HepG2 (cell line): Measurements from ENCODE around the gene TOR2A. TPM values are rescaled to one million over a fixed set of nuclear protein-coding genes. Genes with fewer than 3 reads are reported as not detected.

Source experiments
- DRAP1 ChIP-seq: IDR thresholded peaks from 2 replicates; pipeline ENCODE4 v1.6.1; 2016; ENCODE audit warnings: missing genetic modification reagents, missing compliant biosample characterization
- GTF2F1 ChIP-seq: fragments of 150-350 bp; IDR thresholded peaks from 2 replicates; pipeline ENCODE4 v1.6.1; 2014; ENCODE audit warnings: low read length
- KMT2B ChIP-seq: IDR thresholded peaks from 2 replicates; pipeline ENCODE4 v1.6.1; 2016; ENCODE audit warnings: missing genetic modification reagents, missing compliant biosample characterization
- MTA1 ChIP-seq: sonication (generic); formaldehyde crosslinking; IDR thresholded peaks from 2 replicates; pipeline ENCODE4 v1.4.0; 2020; ENCODE audit warnings: missing genetic modification reagents, mild to moderate bottlenecking, borderline replicate concordance
- MTF1 ChIP-seq: sonication (generic); formaldehyde crosslinking; IDR thresholded peaks from 2 replicates; pipeline ENCODE4 v1.5.0; 2020; ENCODE audit warnings: missing genetic modification reagents
- MYPOP ChIP-seq: sonication (generic); formaldehyde crosslinking; IDR thresholded peaks from 2 replicates; pipeline ENCODE4 v1.8.1; 2023; ENCODE audit warnings: mild to moderate bottlenecking, moderate library complexity, missing genetic modification reagents
- PITX1 ChIP-seq: sonication (generic); formaldehyde crosslinking; IDR thresholded peaks from 2 replicates; pipeline ENCODE4 v1.5.1; 2020; ENCODE audit warnings: mild to moderate bottlenecking, missing genetic modification reagents
- STAT6 ChIP-seq: sonication (generic); formaldehyde crosslinking; IDR thresholded peaks from 2 replicates; pipeline ENCODE4 v1.4.0; 2020; ENCODE audit warnings: missing genetic modification reagents, mild to moderate bottlenecking, borderline replicate concordance
- ZBTB43 ChIP-seq: sonication (generic); formaldehyde crosslinking; conservative IDR thresholded peaks from 2 replicates; pipeline ENCODE4 v1.4.0; 2020; ENCODE audit warnings: missing genetic modification reagents
- ZFP82 ChIP-seq: sonication (generic); formaldehyde crosslinking; IDR thresholded peaks from 2 replicates; pipeline ENCODE4 v1.5.1; 2020; ENCODE audit warnings: mild to moderate bottlenecking, missing genetic modification reagents, borderline replicate concordance
- ZNF225 ChIP-seq: sonication (generic); formaldehyde crosslinking; IDR thresholded peaks from 2 replicates; pipeline ENCODE4 v1.4.0; 2020; ENCODE audit warnings: mild to moderate bottlenecking, missing genetic modification reagents
- ZNF34 ChIP-seq: sonication (generic); formaldehyde crosslinking; IDR thresholded peaks from 2 replicates; pipeline ENCODE4 v1.4.0; 2020; ENCODE audit warnings: mild to moderate bottlenecking, missing genetic modification reagents, borderline replicate concordance
- ZSCAN31 ChIP-seq: sonication (generic); formaldehyde crosslinking; IDR thresholded peaks from 2 replicates; pipeline ENCODE4 v1.5.0; 2020; ENCODE audit warnings: low read depth, mild to moderate bottlenecking, missing genetic modification reagents
- polyA plus RNA-seq, 8 experiments: library from polyadenylated mRNA; depleted of rRNA in 3 of 8; stranded (reverse) in 7 of 8; unstranded in 1 of 8; fragments of >200 nt; fragmentation: Illumina TruSeq in 4 of 8; extraction: Trizol in 4 of 8; gene quantifications; 2 replicates each; pipeline versions ENCODE4 v1.2.1 to v1.2.3, GENCODE V29; 2011 to 2016; ENCODE audit warnings: low read depth in 4 of 8, missing spikeins in 1 of 8, mixed read lengths in 1 of 8; ENCODE audit not compliant: insufficient read depth in 1 of 8
- total RNA-seq, 5 experiments: library from RNA; depleted of rRNA; stranded (reverse); fragments of >200 nt; fragmentation: Illumina TruSeq; extraction: Trizol; gene quantifications; 2 replicates each; pipeline ENCODE4 v1.2.3, GENCODE V29; 2016; ENCODE audit warnings: low read depth in 1 of 5
- TF ChIP-seq, protein P1 (sequence below): sonication (generic); formaldehyde crosslinking; IDR thresholded peaks from 2 replicates; pipeline ENCODE4 v1.5.1; 2020; ENCODE audit warnings: mild to moderate bottlenecking, missing genetic modification reagents
- TF ChIP-seq, protein P2 (sequence below): sonication (generic); formaldehyde crosslinking; IDR thresholded peaks from 2 replicates; pipeline ENCODE4 v1.9.0; 2022; ENCODE audit warnings: missing genetic modification reagents, mild to moderate bottlenecking, borderline replicate concordance
- TF ChIP-seq, protein P3 (sequence below): sonication (generic); formaldehyde crosslinking; IDR thresholded peaks from 2 replicates; pipeline ENCODE4 v1.5.0; 2020; ENCODE audit warnings: missing genetic modification reagents

The TOR2A gene
- total and polyA plus RNA-seq, 2 of the 13 experiments (the other 11 are each of a cell fraction or from before 2014, with no cell fraction given) = 3.5 to 7.2 TPM

DNA sequence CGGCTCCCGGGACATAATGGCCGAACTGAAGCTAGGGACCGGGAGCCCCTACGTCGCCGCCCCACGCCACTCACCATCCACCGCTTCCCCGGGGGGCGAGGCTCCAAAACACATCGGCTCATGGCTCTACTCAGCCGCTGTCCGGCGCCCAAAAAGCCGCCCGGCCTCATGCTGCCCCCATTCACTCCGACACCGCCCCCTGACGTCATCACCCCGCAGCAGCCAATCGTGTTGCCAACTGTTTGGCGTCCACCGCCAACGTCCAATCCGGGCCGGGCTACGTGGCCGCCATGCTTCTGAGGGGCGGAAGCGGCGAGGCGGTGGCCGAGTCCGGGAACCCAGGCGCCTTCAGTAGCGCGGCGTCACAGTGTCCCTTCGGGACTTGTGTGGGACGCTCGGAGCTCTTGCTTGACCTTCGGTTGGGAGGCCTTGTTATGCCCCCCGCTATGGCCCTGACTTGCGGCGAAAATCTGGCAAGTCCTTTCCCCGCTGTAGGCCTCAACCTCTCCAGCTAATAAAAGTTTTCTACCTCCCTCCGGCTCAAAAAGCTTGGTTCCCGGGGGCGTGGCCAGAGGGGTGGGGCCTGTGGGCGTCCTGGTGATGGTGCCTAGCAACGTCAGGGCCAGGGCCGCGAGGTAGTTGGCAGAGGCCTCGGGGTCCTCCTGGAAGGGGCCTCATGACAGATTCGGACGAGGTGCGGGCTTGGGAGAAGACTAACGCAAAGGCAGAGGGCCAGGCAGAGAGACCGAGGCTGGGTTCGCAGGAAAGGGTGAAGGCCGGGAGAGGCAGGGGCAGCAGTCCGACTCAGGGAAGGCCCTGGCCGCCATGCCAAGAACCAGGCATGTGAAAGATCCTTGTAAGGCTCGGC is 19.4 kb downstream of the TOR2A start, which contains the start of the genes PTRH1 and TTC16 (continued):
- TF ChIP-seq STAT6 (CRISPR knock-in tag) (no peak), ZBTB43 (0 out of 2 replicates have a peak, but pooled peaks have one; percentile 46), MYPOP (peak; percentile 25; the same call in 1 of the 2 replicates), MTF1 (CRISPR knock-in tag) (no peak), ZNF34 (CRISPR knock-in tag) (no peak), ZFP82 (CRISPR knock-in tag) (peak; percentile 68; the same call in 1 of the 2 replicates), DRAP1 (CRISPR knock-in tag) (0 out of 2 replicates have a peak, but pooled peaks have one; percentile 15), GTF2F1 (no peak), PITX1 (CRISPR knock-in tag) (peak; percentile 31), MTA1 (CRISPR knock-in tag) (no peak), KMT2B (CRISPR knock-in tag) (peak; percentile 42; the same call in 1 of the 2 replicates), ZNF225 (CRISPR knock-in tag) (no peak), ZSCAN31 (0 out of 2 replicates have a peak, but pooled peaks have one; percentile 50)
- TF ChIP-seq, protein P1, sequence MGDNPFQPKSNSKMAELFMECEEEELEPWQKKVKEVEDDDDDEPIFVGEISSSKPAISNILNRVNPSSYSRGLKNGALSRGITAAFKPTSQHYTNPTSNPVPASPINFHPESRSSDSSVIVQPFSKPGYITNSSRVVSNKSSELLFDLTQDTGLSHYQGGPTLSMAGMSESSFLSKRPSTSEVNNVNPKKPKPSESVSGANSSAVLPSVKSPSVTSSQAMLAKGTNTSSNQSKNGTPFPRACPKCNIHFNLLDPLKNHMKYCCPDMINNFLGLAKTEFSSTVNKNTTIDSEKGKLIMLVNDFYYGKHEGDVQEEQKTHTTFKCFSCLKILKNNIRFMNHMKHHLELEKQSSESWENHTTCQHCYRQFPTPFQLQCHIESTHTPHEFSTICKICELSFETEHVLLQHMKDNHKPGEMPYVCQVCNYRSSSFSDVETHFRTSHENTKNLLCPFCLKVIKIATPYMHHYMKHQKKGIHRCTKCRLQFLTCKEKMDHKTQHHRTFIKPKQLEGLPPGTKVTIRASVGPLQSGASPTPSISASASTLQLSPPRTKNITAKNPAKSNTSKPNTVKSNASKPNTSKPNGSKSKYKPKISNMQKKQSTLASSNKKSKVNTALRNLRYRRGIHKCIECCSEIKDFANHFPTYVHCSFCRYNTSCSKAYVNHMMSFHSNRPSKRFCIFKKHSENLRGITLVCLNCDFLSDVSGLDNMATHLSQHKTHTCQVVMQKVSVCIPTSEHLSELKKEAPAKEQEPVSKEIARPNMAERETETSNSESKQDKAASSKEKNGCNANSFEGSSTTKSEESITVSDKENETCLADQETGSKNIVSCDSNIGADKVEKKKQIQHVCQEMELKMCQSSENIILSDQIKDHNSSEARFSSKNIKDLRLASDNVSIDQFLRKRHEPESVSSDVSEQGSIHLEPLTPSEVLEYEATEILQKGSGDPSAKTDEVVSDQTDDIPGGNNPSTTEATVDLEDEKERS = peak; percentile 6; the same call in 1 of the 2 replicates
- TF ChIP-seq, protein P2, sequence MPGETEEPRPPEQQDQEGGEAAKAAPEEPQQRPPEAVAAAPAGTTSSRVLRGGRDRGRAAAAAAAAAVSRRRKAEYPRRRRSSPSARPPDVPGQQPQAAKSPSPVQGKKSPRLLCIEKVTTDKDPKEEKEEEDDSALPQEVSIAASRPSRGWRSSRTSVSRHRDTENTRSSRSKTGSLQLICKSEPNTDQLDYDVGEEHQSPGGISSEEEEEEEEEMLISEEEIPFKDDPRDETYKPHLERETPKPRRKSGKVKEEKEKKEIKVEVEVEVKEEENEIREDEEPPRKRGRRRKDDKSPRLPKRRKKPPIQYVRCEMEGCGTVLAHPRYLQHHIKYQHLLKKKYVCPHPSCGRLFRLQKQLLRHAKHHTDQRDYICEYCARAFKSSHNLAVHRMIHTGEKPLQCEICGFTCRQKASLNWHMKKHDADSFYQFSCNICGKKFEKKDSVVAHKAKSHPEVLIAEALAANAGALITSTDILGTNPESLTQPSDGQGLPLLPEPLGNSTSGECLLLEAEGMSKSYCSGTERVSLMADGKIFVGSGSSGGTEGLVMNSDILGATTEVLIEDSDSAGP = peak; percentile 77; the same call in 1 of the 2 replicates
- TF ChIP-seq, protein P3, sequence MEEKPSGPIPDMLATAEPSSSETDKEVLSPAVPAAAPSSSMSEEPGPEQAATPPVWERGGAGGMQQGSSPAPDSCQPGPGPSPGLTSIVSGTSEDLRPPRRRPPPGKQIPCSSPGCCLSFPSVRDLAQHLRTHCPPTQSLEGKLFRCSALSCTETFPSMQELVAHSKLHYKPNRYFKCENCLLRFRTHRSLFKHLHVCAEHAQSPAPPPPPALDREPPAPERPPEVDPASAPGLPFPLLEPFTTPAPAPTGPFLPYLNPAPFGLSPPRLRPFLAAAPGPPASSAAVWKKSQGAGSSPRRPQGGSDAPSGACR (CRISPR knock-in tag) = no peak
